PC-9 (cell line): ENCODE data around the gene MOB4.

Source experiments
- CTCF ChIP-seq: fragments of 200-600 bp; sonication (generic); conservative IDR thresholded peaks from 2 replicates; pipeline ENCODE4 v1.6.1; 2017; ENCODE audit warnings: mixed run types, antibody characterized with exemption, mild to moderate bottlenecking, moderate library complexity
- EZH2 ChIP-seq: fragments of 200-600 bp; sonication (generic); IDR thresholded peaks from 2 replicates; pipeline ENCODE4 v1.8.0; 2017; ENCODE audit warnings: antibody characterized with exemption, low read depth

GRCh38 chr2:197499594-197500502 lies 16.0 kb upstream of the MOB4 start, which contains the start of the genes HSPD1 and HSPE1:
- no peak for TF ChIP-seq CTCF
- TF ChIP-seq EZH2 = no peak
